CD4-positive, alpha-beta T cell treated with Interleukin-17A for 1 hour (primary cell): ENCODE results near the gene CRYL1.
A peak's percentile ranks its signal among the peaks of the same experiment; 100 is the strongest.

Experiments used
- DNase-seq: peaks from one replicate; pipeline ENCODE4 v3.0.0-alpha.2; 2020

The CRYL1 gene

GRCh38 chr13:20416223-20416745 lies 109.4 kb downstream of the CRYL1 start:
- no peak for DNase-seq

DNA sequence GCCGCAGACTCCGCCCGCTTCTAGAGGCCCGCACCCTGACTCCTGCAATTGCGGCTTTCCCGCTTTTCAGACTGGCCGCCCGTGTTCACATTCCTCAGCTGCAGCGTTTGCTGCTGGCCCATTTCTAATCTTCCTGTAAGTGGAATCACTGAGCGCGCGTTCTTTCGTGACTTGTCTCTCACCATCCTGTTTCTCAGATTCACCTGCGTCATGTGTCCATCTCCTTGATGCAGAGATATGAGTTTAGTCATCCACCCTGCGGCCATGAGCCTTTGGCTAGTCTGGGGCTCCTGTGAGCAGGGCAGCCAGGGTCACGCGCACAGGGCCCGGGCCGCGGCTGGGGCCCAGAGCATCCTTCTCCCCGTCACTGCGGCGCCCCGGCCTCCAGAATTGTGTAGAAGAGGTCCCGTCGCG lies 110.0 kb downstream of the CRYL1 start:
- DNase-seq, result no peak

DNA sequence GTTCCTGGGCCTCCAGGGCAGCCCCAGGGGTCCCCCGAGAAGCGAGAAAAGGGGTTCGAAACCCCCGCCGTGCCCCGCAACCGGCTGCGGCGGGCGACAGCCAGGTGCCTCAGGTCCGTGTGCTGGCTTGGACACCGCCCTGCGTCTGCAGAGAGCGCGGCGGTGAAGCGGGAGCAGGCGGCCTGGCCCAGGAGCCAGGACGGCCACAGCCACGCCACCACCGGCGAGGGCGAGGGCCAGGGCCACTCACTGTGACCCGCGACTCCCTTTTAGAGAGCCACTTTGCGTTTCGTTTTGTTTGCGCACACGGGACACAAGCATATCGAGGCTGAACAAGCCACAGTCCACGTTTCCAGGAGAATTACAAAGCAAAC lies 110.4 kb downstream of the CRYL1 start:
- no peak for DNase-seq

DNA sequence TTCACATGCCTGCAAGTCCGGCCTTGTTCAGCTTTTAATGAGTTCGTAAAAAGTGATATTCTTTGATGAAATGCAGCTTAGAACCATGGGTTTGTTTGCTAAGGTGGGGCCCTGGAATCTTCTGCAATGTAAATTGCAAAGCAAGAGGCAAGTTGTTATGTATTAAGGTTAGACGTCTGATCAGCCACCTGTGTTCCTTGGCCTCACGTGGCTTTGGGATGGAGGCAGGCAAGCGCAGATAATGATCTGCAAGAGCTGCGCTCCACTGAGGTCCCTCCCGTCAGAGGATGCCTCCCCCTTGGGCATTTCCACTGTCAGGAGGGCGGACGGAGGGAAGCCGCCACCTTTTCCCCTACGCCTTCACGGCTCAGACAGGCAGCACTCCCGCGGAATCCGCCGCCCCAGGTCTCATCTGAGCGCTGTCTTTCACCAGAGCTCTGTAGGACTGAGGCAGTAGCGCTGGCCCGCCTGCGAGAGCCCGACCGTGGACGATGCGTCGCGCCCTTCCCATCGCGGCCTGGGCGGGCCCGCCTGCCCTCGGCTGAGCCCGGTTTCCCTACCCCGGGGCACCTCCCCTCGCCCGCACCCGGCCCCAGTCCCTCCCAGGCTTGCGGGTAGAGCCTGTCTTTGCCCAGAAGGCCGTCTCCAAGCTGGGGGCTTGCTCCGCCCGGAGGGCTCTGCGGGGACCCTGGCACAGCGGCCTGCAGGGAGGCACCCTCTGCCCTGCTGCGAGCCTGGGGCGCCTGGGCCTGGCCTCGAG lies 110.9 kb downstream of the CRYL1 start:
- DNase-seq, result no peak

DNA sequence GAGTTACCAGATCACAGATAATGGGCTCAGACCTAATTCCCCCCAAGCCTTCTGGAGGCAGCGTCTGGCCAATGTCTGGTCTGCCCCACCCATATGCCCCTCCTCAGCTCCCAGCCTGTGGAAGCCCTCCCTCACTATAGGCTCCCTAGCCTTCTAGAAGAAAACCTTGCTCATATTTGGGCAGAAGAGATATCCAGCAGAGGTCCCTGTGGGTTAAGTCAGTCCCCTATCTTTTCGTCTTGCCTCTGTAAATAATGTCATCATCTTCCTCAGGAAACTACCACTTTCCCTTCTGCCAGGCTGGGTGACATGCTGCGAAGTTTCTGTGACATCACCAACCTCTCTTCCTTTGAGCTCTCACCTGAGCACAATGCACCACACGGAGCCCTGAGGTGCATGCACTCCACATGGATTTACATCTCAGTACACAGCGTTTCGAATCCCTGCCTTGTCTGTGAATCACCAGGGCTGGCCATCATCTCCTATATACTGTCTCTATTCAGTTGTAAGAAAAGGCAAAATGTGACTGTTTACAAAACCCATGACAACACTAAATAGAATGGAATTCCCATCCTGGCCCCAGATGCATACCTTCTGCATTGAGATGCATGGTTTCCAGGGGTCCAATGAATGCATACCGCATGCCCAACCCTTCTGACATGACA lies 112.8 kb downstream of the CRYL1 start:
- DNase-seq, result peak; percentile 7

DNA sequence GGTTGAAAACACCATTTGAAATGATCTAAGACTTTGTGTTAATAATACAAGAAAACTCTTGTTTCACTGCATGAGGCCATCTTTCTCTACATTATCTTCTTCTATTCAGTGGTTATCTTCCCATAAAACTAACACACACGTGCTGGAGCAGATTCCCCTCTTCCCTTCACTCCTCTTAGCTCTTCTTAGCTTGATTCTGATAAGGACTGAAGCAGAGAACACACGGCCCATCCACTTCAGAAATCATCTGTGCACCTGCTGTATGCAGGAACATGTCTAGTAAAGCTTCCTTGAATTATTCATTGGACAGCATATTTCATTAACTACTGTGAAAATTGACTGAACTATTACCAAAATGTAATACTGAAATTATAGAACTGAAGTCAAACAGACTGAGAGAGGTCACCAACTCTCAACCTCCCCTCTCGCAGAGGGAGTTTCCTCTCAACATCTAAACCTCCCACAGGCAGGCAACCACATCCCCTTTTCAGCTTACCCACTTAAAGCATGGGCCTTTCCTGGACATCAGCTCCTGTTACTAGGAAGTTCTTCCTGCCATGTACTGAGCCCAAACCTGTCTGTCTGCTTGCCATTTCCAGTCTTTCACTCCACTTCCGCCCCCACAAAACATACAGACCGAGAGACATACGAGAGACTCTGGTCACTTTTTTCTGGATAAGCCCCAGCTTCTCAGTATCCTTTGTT lies 113.9 kb downstream of the CRYL1 start:
- peak; percentile 50 for DNase-seq

GRCh38 chr13:20410726-20411125 lies 114.9 kb downstream of the CRYL1 start:
- DNase-seq, result no peak

DNA sequence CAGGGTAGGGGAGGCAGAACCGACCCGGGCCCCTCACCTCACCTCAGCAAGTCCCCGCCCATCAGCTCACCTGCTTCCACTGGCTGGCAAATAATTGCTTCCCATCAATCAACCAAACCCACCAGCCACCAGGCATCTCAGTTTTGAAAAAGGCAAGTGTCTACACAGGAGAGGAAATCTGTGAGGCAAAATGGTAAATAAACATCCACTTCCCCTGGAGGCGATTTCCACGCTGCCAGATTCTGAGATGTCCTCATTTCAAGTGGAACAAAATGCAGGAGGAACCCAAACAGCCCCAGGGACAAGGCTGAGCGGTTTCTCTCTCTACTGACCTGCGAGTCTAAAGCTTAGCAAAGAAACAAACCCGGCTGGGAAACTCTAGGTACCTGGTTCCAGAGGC lies 117.5 kb downstream of the CRYL1 start:
- no peak for DNase-seq

DNA sequence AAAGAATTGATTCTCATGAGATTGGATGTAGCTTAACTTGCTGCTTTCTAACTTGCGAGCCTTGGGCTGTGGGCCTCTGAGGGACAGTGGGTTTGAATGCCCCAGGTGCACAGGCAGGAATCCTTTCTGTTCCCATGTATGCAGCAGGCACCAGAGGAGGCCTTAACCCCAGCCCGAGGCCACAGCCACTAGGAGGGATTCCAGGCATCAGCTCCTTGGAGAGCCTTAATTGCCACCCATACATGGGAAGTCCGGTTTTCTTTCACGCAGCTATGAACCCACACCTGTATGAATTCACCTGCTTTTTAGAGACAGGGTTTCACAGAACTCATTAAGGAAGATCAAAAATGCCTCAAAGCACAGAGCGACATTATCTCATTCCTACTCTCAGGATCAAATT lies 117.9 kb downstream of the CRYL1 start:
- no peak for DNase-seq

DNA sequence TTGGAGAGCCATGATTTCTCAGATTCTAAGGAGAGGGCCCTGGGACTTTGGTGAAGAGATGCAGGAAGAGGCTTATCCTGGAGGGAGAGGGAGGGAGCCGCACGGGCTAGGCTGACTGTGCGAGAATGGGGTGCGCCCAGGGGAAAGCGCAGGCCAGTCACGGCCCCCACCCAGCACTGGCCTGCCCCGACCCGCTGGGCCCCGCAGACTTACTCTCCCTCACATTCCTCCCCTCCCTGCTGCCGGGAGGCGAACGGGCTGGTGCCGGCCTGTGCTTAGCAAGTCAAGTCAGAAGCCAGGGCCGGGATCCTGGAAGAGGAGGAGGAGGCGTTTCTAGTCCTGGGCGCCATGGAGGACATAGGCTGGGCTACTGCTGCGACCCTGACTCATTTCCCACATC lies 120.0 kb downstream of the CRYL1 start:
- DNase-seq, result no peak

DNA sequence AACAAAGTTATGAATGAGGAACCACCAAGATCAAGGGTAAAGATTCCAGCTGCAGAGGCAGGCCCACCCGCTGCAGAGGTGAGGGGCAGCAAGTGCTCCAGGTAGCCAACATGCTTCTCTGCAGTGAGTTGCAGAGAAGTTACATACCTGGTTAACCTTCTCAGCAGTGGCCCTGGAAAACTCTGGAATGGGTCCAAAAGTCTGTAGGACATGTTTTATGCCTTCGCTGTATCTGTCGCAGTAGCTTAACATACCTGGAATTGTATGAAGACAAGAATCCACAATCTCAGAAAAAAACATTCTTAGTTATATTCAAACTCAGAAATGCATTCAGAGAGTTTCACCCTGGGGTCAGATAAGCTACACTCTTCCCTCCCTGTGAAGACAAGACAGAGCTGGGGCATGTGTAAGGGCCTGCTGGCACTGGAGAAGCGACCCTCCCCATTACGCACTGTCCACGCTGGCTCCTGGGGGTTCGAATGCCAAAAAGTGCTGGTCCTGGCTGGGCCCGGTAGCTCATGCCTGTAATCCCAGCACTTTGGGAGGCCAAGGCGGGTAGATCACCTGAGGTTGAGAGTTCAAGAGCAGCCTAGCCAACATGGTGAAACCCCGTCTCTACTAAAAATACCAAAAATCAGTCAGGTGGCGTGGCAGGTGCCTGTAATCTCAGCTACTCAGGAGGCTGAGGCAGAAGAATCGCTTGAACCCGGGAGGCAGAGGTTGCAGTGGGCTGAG lies 121.0 kb downstream of the CRYL1 start:
- no peak for DNase-seq

DNA sequence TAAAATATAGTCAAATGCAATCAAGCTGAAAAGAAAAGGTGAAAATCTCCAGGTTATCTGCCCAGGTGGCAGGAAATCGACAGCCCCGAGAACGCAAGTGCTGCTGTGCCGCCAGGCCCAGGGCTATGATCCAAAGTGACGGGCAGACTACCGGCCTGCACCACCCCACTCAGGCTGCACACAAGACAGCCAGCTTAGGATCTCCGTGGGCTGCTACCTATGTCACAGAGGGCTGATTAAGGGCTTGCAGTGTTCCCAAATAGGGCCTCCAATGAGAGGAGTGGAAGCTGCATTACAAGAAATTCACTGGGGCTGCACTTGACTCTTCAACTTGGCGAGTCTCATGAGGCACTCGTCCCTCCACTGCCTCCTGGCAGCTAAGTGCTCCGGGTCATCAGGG lies 121.8 kb downstream of the CRYL1 start:
- DNase-seq, result no peak

DNA sequence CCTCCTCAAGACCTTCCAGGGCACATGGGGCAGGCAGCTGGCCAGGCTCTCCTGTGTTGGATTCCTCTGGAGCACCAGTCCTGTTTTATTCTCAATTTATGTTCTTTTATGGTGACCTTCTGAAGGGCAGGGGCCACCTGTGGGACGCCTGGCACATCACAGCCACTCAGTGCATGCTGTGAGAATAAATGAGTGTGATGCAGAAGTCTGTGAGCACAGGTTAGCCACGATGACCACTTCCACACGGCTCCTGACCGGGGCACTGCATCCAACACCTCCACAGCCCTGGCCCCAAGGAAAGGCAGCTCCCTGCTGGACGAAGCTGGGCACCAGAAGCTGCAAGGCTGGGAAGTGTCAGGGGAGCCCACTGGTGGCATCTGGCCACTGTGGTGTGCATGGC lies 122.8 kb downstream of the CRYL1 start:
- DNase-seq, result no peak

GRCh38 chr13:20401931-20402856 lies 123.5 kb downstream of the CRYL1 start:
- DNase-seq, result no peak

- DNase-seq, result no peak
Observed at GRCh38 chr13:20401531-20401930, 124.1 kb downstream of the CRYL1 start.

GRCh38 chr13:20400774-20401173 lies 124.9 kb downstream of the CRYL1 start:
- DNase-seq, result no peak

DNA sequence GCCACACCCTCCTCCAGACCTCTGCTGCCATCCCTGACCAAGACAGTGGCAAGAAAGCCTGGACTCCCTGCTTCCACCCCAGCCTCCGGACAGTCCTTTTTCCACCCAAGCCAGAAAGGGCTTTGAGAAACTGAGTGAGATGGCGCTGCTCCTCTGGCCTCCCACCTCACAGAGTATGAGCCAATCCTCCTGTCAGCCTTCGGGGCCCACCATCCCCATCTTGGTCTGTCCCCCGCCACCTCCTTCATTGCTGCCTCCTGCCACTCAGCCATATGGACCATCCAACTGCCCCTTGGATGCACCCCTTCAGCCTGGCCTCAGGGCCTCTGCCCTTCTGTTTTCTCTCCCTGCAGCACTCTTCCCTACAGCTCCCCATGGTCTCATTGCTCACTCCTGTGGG lies 125.7 kb downstream of the CRYL1 start:
- no peak for DNase-seq

GRCh38 chr13:20399515-20399914 lies 126.1 kb downstream of the CRYL1 start:
- DNase-seq, result no peak

DNA sequence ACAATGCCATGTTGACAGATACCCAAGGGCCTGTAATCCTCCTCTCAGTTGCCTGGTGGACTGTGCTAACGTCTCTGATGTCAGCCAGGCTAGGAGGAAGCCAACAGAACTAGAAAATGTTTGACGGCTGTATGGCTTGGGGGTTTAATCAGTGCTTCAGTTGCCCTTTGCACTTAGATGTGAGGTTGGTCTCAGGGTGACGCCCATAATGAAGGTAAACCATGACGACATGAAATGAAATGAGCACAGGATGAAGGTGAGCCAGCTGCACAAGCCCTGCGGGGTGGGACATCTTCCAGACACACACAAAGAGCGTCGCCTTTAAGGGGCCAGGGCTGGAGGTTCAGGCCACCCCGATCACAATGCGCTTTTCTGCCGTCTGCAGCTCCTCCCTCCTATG lies 127.2 kb downstream of the CRYL1 start:
- DNase-seq, result no peak

GRCh38 chr13:20397896-20398295 lies 127.8 kb downstream of the CRYL1 start:
- DNase-seq, result no peak

GRCh38 chr13:20395061-20395916 lies 130.4 kb downstream of the CRYL1 start:
- no peak for DNase-seq
